ENCODE data around the gene THOC5.
A peak's percentile ranks its signal among the peaks of the same experiment; 100 is the strongest.

Gene THOC5

GRCh38 chr22:29484642-29485041 is 68.9 kb downstream of the THOC5 start:
- no peak overlapping the region for H3K4me3 ChIP-seq (ENCODE audit: low read length)
- TF ChIP-seq, protein P1, sequence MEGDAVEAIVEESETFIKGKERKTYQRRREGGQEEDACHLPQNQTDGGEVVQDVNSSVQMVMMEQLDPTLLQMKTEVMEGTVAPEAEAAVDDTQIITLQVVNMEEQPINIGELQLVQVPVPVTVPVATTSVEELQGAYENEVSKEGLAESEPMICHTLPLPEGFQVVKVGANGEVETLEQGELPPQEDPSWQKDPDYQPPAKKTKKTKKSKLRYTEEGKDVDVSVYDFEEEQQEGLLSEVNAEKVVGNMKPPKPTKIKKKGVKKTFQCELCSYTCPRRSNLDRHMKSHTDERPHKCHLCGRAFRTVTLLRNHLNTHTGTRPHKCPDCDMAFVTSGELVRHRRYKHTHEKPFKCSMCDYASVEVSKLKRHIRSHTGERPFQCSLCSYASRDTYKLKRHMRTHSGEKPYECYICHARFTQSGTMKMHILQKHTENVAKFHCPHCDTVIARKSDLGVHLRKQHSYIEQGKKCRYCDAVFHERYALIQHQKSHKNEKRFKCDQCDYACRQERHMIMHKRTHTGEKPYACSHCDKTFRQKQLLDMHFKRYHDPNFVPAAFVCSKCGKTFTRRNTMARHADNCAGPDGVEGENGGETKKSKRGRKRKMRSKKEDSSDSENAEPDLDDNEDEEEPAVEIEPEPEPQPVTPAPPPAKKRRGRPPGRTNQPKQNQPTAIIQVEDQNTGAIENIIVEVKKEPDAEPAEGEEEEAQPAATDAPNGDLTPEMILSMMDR (conservative IDR thresholded peaks at IDR 0.05; ENCODE audit: low read depth, low read length), result no peak
- DNase-seq (ENCODE audit: low read depth), result no peak

- TF ChIP-seq, protein P1 (conservative IDR thresholded peaks at IDR 0.05; ENCODE audit: low read depth, low read length), result no peak
- DNase-seq (ENCODE audit: low read depth), result no peak
- no peak overlapping the region for H3K4me3 ChIP-seq (ENCODE audit: low read length)
These were observed 70.3 kb downstream of the THOC5 start for GRCh38 chr22:29483254-29483653.

GRCh38 chr22:29482726-29483125 is 70.8 kb downstream of the THOC5 start:
- no peak for DNase-seq (ENCODE audit: low read depth)
- TF ChIP-seq, protein P1 (conservative IDR thresholded peaks at IDR 0.05; ENCODE audit: low read depth, low read length), result no peak
- no peak overlapping the region for H3K4me3 ChIP-seq (ENCODE audit: low read length)

DNA sequence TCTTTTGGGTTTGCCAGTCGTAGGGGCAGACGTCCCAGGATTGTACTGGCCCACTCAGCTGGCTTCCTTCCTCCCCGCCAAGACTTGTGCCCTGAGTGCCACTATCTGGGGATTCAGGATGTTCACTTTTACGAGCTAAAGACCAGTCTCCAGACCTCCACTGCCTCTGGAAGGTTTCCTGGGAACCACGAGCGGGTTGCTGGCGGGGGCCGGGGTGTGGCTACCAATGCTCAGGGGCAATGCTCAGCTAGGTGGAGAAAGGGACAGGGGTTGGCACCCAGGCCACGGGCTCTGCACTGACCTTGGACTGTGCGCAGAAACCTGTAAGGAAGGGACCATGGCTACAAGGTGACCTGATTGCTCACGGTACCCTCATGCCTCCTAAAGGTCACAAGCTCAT is 71.3 kb downstream of the THOC5 start:
- TF ChIP-seq, protein P1 (conservative IDR thresholded peaks at IDR 0.05; ENCODE audit: low read depth, low read length), result no peak
- no peak for DNase-seq (ENCODE audit: low read depth)
- no peak overlapping the region for H3K4me3 ChIP-seq (ENCODE audit: low read length)

- TF ChIP-seq, protein P1 (conservative IDR thresholded peaks at IDR 0.05; ENCODE audit: low read depth, low read length), result no peak
- H3K4me3 ChIP-seq (ENCODE audit: low read length), result peak overlapping the region; percentile 25
- DNase-seq (ENCODE audit: low read depth), result no peak
These were observed 72.1 kb downstream of the THOC5 start for GRCh38 chr22:29481265-29482000.

DNA sequence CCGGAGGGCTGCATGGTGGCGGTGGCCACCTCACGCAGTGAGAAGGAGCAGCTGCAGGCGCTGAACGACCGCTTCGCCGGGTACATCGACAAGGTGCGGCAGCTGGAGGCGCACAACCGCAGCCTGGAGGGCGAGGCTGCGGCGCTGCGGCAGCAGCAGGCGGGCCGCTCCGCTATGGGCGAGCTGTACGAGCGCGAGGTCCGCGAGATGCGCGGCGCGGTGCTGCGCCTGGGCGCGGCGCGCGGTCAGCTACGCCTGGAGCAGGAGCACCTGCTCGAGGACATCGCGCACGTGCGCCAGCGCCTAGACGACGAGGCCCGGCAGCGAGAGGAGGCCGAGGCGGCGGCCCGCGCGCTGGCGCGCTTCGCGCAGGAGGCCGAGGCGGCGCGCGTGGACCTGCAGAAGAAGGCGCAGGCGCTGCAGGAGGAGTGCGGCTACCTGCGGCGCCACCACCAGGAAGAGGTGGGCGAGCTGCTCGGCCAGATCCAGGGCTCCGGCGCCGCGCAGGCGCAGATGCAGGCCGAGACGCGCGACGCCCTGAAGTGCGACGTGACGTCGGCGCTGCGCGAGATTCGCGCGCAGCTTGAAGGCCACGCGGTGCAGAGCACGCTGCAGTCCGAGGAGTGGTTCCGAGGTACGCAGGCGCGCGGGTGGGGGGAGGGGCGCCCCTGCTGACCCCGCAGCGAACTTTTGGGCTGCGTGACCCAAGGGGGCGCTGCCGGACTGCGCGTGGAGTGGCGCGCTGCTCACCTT is 72.9 kb downstream of the THOC5 start:
- peak overlapping the region; percentile 25 for H3K4me3 ChIP-seq (ENCODE audit: low read length)
- DNase-seq (ENCODE audit: low read depth), result no peak
- TF ChIP-seq, protein P1 (conservative IDR thresholded peaks at IDR 0.05; ENCODE audit: low read depth, low read length), result peak; percentile 14

DNA sequence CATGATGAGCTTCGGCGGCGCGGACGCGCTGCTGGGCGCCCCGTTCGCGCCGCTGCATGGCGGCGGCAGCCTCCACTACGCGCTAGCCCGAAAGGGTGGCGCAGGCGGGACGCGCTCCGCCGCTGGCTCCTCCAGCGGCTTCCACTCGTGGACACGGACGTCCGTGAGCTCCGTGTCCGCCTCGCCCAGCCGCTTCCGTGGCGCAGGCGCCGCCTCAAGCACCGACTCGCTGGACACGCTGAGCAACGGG is 73.4 kb downstream of the THOC5 start:
- no peak for DNase-seq (ENCODE audit: low read depth)
- TF ChIP-seq, protein P1 (conservative IDR thresholded peaks at IDR 0.05; ENCODE audit: low read depth, low read length), result no peak

More for the DNA sequence above, 73.4 kb downstream of the THOC5 start:
- no peak overlapping the region for H3K4me3 ChIP-seq (ENCODE audit: low read length)

All from retinal pigment epithelial cell (primary cell).